GM19238 (cell line): ENCODE results near the gene MEGF10.
"Not testable (repeated sequence)": the region's sequence is repeated elsewhere in the genome, so short reads cannot be mapped to it uniquely, and the experiment has no call there.

ENCODE experiments used
- DNase-seq: peaks from one replicate; pipeline ENCODE4 v3.0.0; 2011; ENCODE audit warnings: low spot score; ENCODE audit not compliant: insufficient read length

Gene MEGF10

GRCh38 chr5:127297348-127298035 is 6.9 kb downstream of the MEGF10 start:
- no peak for DNase-seq

DNA sequence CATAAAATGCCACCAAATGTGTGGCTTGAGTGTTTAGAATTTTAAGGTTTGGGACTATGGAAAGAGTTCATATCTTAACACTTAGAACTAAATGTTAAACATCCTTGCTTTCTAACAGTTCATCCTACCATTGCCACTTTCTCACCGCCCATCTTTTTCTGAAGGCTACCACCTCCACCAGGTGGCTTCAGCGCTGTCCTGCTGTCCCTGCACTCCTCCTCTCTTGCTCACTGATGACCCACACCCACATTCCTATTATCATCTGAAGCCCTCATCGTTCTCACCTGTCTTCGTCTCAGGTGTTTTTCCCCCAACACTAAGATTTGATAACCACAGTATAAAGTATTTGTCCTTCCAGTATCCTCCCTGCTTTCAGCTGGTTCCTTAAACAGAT is 7.4 kb downstream of the MEGF10 start:
- no peak for DNase-seq

GRCh38 chr5:127298656-127299055 is 8.1 kb downstream of the MEGF10 start:
- no peak for DNase-seq

GRCh38 chr5:127299678-127300077 is 9.1 kb downstream of the MEGF10 start:
- no peak for DNase-seq

- DNase-seq, result no peak
Observed at GRCh38 chr5:127302509-127302908, 11.9 kb downstream of the MEGF10 start.

GRCh38 chr5:127303404-127303803 is 12.8 kb downstream of the MEGF10 start:
- no peak for DNase-seq

GRCh38 chr5:127305493-127305892 is 14.9 kb downstream of the MEGF10 start:
- no peak for DNase-seq

GRCh38 chr5:127306036-127306435 is 15.4 kb downstream of the MEGF10 start:
- DNase-seq, result no peak

- no peak for DNase-seq
Observed at GRCh38 chr5:127306647-127307046, 16.1 kb downstream of the MEGF10 start.

DNA sequence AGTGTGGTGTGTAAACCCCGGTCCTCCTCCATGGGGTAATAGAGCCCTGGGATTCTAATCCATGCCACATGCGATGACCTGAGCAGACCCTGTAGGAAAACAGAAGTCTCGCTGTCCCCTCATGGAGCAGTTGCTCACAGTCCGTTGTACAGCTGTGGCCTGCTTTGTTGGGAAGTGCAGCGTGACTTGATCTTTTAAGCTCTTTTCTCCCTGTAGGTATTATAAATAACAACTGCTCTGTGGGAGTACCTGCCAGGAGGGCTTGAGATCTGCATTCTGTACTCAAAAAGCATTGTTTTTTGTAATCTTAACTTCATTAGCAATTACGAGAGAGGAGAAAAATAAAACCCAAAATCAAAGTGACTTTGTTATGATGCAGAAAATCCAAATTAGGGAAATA is 17.3 kb downstream of the MEGF10 start:
- no peak for DNase-seq

DNA sequence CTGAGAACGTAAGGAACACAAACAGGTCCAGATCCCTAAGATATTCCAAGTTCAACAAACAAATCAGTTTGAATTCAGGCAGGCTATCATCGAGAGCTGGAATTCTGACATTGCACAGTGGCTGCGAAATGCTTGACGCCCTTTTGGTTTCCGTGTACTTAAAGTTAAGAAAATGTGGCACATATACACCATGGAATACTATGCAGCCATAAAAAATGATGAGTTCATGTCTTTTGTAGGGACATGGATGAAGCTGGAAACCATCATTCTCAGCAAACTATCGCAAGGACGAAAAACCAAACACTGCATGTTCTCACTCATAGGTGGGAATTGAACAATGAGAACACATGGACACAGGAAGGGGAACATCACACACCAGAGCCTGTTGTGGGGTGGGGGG is 17.7 kb downstream of the MEGF10 start:
- not testable (repeated sequence) for DNase-seq

- no peak for DNase-seq
Observed at GRCh38 chr5:127308945-127309344, 18.3 kb downstream of the MEGF10 start.

DNA sequence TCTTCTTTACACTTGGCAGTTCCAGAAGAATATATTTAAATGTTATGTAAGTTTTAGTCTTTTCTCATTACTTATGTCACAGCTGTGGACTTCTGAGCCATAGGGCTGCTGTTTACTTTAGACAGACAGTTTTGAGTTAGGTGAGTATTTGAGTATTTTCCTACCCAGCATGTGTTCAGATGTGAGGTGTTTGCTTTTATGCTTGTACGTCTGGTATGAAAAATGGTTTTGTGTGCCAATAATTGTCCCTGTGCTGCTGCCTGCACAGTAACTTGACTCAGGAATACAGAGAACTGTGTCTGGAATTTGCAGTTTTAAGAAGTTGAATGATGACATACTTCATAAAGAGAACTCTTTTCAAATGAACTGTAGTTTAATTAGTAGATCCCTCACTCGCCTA is 20.8 kb downstream of the MEGF10 start:
- DNase-seq, result no peak

- no peak for DNase-seq
Observed at GRCh38 chr5:127311781-127312525, 21.4 kb downstream of the MEGF10 start.

- DNase-seq, result no peak
Observed at GRCh38 chr5:127313379-127313778, 22.8 kb downstream of the MEGF10 start.

GRCh38 chr5:127313847-127314473 is 23.4 kb downstream of the MEGF10 start:
- peak; percentile 33 for DNase-seq

GRCh38 chr5:127316011-127316410 is 25.4 kb downstream of the MEGF10 start:
- no peak for DNase-seq

GRCh38 chr5:127317385-127317784 is 26.8 kb downstream of the MEGF10 start:
- not testable (repeated sequence) for DNase-seq

DNA sequence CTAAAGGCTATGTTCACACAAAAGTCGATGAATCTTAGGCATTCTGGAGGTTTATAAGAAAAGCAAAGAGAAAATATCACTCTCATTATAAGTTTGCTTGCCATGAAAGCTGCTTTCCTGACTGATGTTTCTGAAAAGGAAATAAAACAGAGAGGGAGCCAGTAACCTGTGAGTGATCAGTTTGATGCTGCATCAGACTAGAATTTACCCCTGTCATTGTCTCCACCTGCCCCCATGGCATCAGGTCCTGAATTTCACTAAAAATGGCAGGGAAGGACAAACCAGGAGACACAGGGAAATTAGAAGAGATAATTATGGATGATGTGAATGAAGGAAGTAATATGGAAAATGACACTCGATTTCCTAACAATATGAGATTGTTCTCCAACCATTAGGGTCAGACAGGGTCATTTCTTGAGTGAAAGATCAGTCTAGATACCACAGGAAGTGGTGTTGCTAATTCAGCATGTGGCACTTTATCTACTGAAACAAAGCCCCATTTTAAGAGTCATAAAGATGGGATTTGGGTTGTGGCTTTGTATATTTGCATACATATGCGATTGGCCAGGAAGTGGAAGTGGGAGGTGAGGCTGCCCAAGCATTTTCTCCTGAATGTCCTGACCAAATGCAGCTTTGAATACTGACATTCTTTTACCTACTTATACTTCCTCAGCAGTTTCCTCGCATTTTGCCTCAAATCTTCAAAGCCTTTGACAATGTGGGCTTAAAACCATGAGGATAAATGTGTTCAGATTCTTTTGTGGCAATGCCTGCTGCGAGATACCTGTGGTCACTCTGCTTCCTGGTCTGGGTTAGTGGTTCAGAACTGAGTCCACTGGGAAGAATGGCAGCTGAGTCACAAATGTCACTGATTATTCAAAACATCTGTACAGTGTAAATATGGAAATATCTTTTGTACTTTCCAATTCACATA is 29.7 kb downstream of the MEGF10 start:
- DNase-seq, result peak; percentile 7

DNA sequence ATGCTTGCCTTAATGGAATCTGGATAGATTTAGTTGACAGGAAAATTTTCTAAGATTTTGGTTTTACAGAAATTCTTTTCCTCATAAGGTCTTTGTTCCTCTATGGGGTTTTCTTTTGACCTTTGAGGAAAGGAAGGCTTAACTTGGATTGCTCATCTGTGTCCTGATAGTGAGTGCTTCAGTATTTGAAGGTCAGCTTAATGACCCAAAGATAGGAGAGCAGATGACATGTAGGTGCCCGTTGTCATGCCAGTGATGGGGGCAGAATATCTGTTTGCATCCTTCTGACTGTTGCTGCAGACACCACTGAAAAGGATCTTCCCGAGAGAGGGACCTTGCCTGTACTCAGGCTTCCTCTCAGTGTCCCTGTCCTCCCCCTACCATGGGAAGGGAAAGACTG is 30.9 kb downstream of the MEGF10 start:
- DNase-seq, result no peak

DNA sequence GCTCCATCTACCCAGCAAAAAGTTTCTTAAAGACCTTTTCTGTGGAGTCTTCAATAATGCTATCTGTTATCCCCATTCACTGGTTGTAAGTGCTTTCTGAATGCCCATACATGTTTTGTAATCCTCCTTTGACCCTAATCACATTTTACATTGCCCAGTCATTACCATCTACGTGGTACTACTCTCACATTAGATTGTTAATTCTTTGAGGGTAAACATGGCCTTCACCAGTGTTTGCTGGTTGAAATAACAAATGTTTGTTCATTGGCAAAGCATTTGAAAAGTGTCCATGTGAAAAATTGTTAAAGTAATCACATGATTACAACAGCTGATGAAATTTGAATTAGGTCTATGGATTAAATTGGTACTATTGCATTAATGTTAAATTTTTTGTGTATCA is 31.8 kb downstream of the MEGF10 start:
- no peak for DNase-seq
